ENCODE results near the gene CPXM2.

Gene CPXM2

DNA sequence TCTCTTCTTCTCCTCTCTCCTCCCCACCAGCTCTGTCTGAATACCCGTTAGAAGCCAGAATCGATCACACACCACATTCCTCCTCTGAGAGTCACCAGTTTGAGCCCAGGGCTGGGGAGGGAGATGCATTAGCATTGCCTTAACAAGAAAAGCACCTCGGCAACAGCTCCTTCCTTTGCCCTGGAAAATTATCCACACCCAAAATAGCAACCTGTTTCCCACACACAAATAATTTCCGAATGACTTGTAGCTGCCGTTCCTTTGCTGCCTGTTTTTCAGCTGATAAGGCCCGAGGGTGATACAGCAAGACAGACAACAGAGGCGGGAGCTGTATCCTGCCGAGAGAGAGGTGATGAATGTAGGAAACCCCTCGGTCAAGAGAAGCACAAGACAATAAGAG, 91.3 kb downstream of the CPXM2 start:
- H3K27ac ChIP-seq = no peak overlapping the region
- no peaks in the 10 kb centered on the region for H4K20me1 ChIP-seq (ENCODE audit: insufficient read depth)
- TF ChIP-seq, protein P1, sequence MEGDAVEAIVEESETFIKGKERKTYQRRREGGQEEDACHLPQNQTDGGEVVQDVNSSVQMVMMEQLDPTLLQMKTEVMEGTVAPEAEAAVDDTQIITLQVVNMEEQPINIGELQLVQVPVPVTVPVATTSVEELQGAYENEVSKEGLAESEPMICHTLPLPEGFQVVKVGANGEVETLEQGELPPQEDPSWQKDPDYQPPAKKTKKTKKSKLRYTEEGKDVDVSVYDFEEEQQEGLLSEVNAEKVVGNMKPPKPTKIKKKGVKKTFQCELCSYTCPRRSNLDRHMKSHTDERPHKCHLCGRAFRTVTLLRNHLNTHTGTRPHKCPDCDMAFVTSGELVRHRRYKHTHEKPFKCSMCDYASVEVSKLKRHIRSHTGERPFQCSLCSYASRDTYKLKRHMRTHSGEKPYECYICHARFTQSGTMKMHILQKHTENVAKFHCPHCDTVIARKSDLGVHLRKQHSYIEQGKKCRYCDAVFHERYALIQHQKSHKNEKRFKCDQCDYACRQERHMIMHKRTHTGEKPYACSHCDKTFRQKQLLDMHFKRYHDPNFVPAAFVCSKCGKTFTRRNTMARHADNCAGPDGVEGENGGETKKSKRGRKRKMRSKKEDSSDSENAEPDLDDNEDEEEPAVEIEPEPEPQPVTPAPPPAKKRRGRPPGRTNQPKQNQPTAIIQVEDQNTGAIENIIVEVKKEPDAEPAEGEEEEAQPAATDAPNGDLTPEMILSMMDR (conservative IDR thresholded peaks at IDR 0.05; ENCODE audit: low read depth, low read length) = no peak
- H3K4me1 ChIP-seq (ENCODE audit: low read depth, poor library complexity, severe bottlenecking) = no peaks in the 10 kb centered on the region
- no peak overlapping the region for H3K4me2 ChIP-seq
- H2AFZ ChIP-seq (ENCODE audit: low read depth) = no peak overlapping the region
- H3K9ac ChIP-seq = no peak overlapping the region
- H3K4me3 ChIP-seq (IDR thresholded peaks at IDR 0.05; ENCODE audit: insufficient read depth, low read depth, low read length) = no peak overlapping the region
- H3K79me2 ChIP-seq (ENCODE audit: insufficient read depth, low read depth) = no peaks in the 10 kb centered on the region
- H3K36me3 ChIP-seq (ENCODE audit: insufficient read depth) = no peaks in the 10 kb centered on the region
- H3K27me3 ChIP-seq (ENCODE audit: insufficient read depth, low read depth) = no peaks in the 10 kb centered on the region

DNA sequence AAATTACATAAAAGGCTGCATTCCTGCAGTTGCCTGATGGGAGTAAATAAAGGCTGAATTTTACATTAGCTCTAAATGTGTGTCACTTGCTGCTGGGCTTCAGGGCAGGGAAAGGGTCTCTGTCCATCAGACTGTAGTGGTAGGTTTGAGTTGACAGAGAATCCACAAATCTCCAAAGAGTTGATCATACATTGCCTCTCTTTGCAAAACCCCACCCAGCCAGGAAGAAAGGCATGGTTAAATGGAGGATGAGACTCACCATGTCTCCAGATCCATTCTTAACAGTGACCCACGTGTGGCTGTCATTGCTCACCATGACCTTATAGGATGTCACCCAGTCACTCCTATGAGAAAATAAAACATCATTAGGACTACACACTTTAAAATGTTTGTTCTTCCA, 92.8 kb downstream of the CPXM2 start:
- Histone ChIP-seq H4K20me1 (ENCODE audit: insufficient read depth) (no peaks in the 10 kb centered on the region), H3K36me3 (ENCODE audit: insufficient read depth) (no peaks in the 10 kb centered on the region), H3K4me1 (ENCODE audit: low read depth, poor library complexity, severe bottlenecking) (no peaks in the 10 kb centered on the region), H3K9ac (no peak overlapping the region), H2AFZ (ENCODE audit: low read depth) (no peak overlapping the region), H3K4me2 (no peak overlapping the region), H3K27me3 (ENCODE audit: insufficient read depth, low read depth) (no peaks in the 10 kb centered on the region), H3K79me2 (ENCODE audit: insufficient read depth, low read depth) (no peaks in the 10 kb centered on the region), H3K4me3 (IDR thresholded peaks at IDR 0.05; ENCODE audit: insufficient read depth, low read depth, low read length) (no peak overlapping the region), H3K27ac (no peak overlapping the region)
- TF ChIP-seq, protein P1 (conservative IDR thresholded peaks at IDR 0.05; ENCODE audit: low read depth, low read length) = no peak

DNA sequence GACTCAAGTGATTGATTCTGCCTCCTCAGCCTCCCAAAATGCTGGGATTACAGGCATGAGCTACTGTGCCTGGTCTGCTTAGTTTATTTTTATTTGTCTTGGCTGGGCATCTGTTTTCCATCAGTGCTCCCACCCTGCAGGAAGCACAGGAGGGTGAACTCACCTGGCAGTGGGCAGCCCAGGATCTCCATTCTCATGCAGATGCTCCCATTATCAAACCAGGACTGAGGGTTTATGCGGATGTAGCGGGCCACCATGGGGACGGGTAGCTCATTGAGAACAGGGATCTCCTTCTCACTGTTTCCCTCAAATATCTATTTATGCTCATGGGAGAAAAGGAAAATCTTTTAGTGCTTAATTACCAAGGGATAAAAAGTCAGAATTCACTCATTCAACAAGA, 93.8 kb downstream of the CPXM2 start:
- H4K20me1 ChIP-seq (ENCODE audit: insufficient read depth) = no peaks in the 10 kb centered on the region
- no peak overlapping the region for H3K27ac ChIP-seq
- H3K36me3 ChIP-seq (ENCODE audit: insufficient read depth) = no peaks in the 10 kb centered on the region
- H3K4me2 ChIP-seq = no peak overlapping the region
- H2AFZ ChIP-seq (ENCODE audit: low read depth) = no peak overlapping the region
- no peak overlapping the region for H3K4me3 ChIP-seq (IDR thresholded peaks at IDR 0.05; ENCODE audit: insufficient read depth, low read depth, low read length)
- H3K27me3 ChIP-seq (ENCODE audit: insufficient read depth, low read depth) = no peaks in the 10 kb centered on the region
- H3K4me1 ChIP-seq (ENCODE audit: low read depth, poor library complexity, severe bottlenecking) = no peaks in the 10 kb centered on the region
- TF ChIP-seq, protein P1 (conservative IDR thresholded peaks at IDR 0.05; ENCODE audit: low read depth, low read length) = no peak
- no peak overlapping the region for H3K9ac ChIP-seq
- H3K79me2 ChIP-seq (ENCODE audit: insufficient read depth, low read depth) = no peaks in the 10 kb centered on the region

DNA sequence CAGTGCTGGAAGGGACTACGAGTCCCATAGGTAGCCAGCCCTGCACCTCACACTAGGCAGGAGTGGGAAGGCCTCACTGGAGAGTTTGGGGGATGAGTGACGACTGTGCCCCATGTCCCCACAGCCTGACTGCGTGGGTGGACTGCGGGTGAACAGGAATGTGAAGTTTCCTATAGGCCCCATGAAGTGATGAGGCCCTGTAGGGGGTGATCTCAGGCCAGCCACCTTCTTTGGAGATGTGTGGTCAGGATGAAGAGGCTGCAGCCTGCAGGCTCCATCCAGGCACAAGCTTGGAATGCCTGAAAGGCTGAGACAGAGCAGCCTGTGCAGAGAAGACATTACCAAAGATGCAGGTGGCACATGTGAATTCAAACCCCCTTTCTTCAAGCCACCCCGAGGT, 94.9 kb downstream of the CPXM2 start:
- Histone ChIP-seq H3K4me1 (ENCODE audit: low read depth, poor library complexity, severe bottlenecking) (no peaks in the 10 kb centered on the region), H3K4me2 (no peak overlapping the region), H3K9ac (no peak overlapping the region), H4K20me1 (ENCODE audit: insufficient read depth) (no peaks in the 10 kb centered on the region), H2AFZ (ENCODE audit: low read depth) (no peak overlapping the region), H3K27me3 (ENCODE audit: insufficient read depth, low read depth) (no peaks in the 10 kb centered on the region), H3K79me2 (ENCODE audit: insufficient read depth, low read depth) (no peaks in the 10 kb centered on the region), H3K4me3 (IDR thresholded peaks at IDR 0.05; ENCODE audit: insufficient read depth, low read depth, low read length) (no peak overlapping the region), H3K27ac (no peak overlapping the region), H3K36me3 (ENCODE audit: insufficient read depth) (no peaks in the 10 kb centered on the region)
- TF ChIP-seq, protein P1 (conservative IDR thresholded peaks at IDR 0.05; ENCODE audit: low read depth, low read length) = no peak

Data from KMS-11 (cell line).